GM12878 (cell line): Measurements from ENCODE around the gene NAB1.

Source experiments
- CREM ChIP-seq: IDR thresholded peaks from 2 replicates; pipeline ENCODE4 v1.6.1; 2014; ENCODE audit warnings: antibody characterized with exemption, low read depth
- EP300 ChIP-seq, 2 experiments: fragments of 150-350 bp in 1 of 2; IDR thresholded peaks; 2 replicates each; pipeline ENCODE4 v1.6.1; 2011 to 2012; ENCODE audit warnings: low read depth in 2 of 2, low read length in 2 of 2, borderline replicate concordance in 1 of 2, improper control_type of control experiment in 1 of 2, inconsistent platforms in 1 of 2; ENCODE audit not compliant: control insufficient read depth in 1 of 2
- HDAC6 ChIP-seq: fragments of 200-600 bp; sonication (generic); IDR thresholded peaks from one replicate; pipeline ENCODE4 v1.8.0; 2017; ENCODE audit warnings: antibody characterized with exemption; ENCODE audit not compliant: unreplicated experiment
- JUNB ChIP-seq: IDR thresholded peaks from 2 replicates; pipeline ENCODE4 v1.6.1; 2016; ENCODE audit warnings: antibody characterized with exemption, mild to moderate bottlenecking
- NFYB ChIP-seq: IDR thresholded peaks from 2 replicates; pipeline ENCODE4 v1.6.1; 2011; ENCODE audit warnings: low read depth, mild to moderate bottlenecking, low read length, improper control_type of control experiment, moderate library complexity; ENCODE audit not compliant: insufficient read depth
- POLR2AphosphoS2 ChIP-seq: IDR thresholded peaks from 2 replicates; pipeline ENCODE4 v1.6.1; 2011; ENCODE audit warnings: low read depth, mild to moderate bottlenecking, low read length, improper control_type of control experiment, moderate library complexity
- STAT3 ChIP-seq: IDR thresholded peaks from 2 replicates; pipeline ENCODE4 v1.6.1; 2011; ENCODE audit warnings: low read depth, low read length, improper control_type of control experiment
- SUZ12 ChIP-seq: fragments of 200-600 bp; sonication (generic); IDR thresholded peaks from one replicate; pipeline ENCODE4 v1.6.1; 2018; ENCODE audit warnings: antibody characterized with exemption, mild to moderate bottlenecking; ENCODE audit not compliant: unreplicated experiment
- TAF1 ChIP-seq: IDR thresholded peaks from 2 replicates; pipeline ENCODE4 v1.6.1; 2011; ENCODE audit warnings: mild to moderate bottlenecking, low read depth, low read length, borderline replicate concordance
- TF ChIP-seq, protein P1 (sequence below), 3 experiments: IDR thresholded peaks in 2 of 3; conservative IDR thresholded peaks in 1 of 3; 2 replicates each; pipeline ENCODE4 v1.5.1; 2011; ENCODE audit warnings: low read depth in 3 of 3, low read length in 3 of 3, mild to moderate bottlenecking in 3 of 3, control low read depth in 2 of 3, moderate library complexity in 2 of 3, inconsistent platforms in 1 of 3, mixed read lengths in 1 of 3; ENCODE audit not compliant: control insufficient read depth in 2 of 3, insufficient read depth in 1 of 3; ENCODE audit errors: extremely low read depth in 1 of 3
- TF ChIP-seq, protein P2 (sequence below): IDR thresholded peaks from 2 replicates; pipeline ENCODE4 v1.6.1; 2012; ENCODE audit warnings: low read depth, low read length, improper control_type of control experiment
- TF ChIP-seq, protein P3 (sequence below): IDR thresholded peaks from 2 replicates; pipeline ENCODE4 v1.6.1; 2011; ENCODE audit warnings: low read depth, low read length, improper control_type of control experiment, borderline replicate concordance
- TF ChIP-seq, protein P4 (sequence below): IDR thresholded peaks from 2 replicates; pipeline ENCODE4 v1.6.1; 2012; ENCODE audit warnings: low read depth, low read length, improper control_type of control experiment

DNA sequence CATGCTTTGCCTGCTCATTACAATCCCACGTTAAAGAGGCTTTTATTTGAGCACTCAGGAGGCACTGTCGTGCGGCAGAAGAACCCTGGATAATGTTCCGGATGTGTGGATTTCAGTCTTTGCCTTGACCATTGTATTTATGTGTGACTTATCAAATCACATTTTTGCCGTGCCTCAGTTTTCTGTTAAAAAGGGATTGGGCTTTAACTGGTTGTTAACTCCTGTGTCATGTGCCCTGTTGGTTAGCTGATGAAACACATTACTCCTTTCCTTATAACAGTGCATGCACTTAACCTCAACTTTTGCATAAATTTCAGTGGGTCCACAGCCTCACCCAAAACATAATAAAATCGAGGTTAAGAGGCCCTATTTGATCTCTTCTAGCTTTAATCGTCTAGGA is 52.7 kb downstream of the NAB1 start:
- 0 out of 4 replicates have a peak, but pooled peaks of 1 of the 2 experiments have one; percentile 10 for TF ChIP-seq EP300 (IDR thresholded peaks at IDR 0.05; ENCODE audit: borderline replicate concordance in 1 of 2, control insufficient read depth in 1 of 2, low read depth in 2 of 2, low read length in 2 of 2)
- TF ChIP-seq CREM, result no peak
- TF ChIP-seq STAT3, result no peak
- TF ChIP-seq, protein P1, sequence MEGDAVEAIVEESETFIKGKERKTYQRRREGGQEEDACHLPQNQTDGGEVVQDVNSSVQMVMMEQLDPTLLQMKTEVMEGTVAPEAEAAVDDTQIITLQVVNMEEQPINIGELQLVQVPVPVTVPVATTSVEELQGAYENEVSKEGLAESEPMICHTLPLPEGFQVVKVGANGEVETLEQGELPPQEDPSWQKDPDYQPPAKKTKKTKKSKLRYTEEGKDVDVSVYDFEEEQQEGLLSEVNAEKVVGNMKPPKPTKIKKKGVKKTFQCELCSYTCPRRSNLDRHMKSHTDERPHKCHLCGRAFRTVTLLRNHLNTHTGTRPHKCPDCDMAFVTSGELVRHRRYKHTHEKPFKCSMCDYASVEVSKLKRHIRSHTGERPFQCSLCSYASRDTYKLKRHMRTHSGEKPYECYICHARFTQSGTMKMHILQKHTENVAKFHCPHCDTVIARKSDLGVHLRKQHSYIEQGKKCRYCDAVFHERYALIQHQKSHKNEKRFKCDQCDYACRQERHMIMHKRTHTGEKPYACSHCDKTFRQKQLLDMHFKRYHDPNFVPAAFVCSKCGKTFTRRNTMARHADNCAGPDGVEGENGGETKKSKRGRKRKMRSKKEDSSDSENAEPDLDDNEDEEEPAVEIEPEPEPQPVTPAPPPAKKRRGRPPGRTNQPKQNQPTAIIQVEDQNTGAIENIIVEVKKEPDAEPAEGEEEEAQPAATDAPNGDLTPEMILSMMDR (IDR thresholded peaks at IDR 0.05 in 2 of 3, conservative IDR thresholded peaks at IDR 0.05 in 1 of 3; ENCODE audit: control insufficient read depth in 2 of 3, extremely low read depth in 1 of 3, insufficient read depth in 1 of 3, low read depth in 3 of 3, low read length in 3 of 3), result no peak
- TF ChIP-seq NFYB, result no peak
- TF ChIP-seq, protein P2, sequence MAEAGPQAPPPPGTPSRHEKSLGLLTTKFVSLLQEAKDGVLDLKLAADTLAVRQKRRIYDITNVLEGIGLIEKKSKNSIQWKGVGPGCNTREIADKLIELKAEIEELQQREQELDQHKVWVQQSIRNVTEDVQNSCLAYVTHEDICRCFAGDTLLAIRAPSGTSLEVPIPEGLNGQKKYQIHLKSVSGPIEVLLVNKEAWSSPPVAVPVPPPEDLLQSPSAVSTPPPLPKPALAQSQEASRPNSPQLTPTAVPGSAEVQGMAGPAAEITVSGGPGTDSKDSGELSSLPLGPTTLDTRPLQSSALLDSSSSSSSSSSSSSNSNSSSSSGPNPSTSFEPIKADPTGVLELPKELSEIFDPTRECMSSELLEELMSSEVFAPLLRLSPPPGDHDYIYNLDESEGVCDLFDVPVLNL, result no peak
- TF ChIP-seq, protein P3, sequence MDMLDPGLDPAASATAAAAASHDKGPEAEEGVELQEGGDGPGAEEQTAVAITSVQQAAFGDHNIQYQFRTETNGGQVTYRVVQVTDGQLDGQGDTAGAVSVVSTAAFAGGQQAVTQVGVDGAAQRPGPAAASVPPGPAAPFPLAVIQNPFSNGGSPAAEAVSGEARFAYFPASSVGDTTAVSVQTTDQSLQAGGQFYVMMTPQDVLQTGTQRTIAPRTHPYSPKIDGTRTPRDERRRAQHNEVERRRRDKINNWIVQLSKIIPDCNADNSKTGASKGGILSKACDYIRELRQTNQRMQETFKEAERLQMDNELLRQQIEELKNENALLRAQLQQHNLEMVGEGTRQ, result peak; percentile 43; the same call in 1 of the 2 replicates
- TF ChIP-seq SUZ12, result no peak
- TF ChIP-seq TAF1, result no peak
- no peak for TF ChIP-seq POLR2AphosphoS2
- TF ChIP-seq JUNB, result no peak
- TF ChIP-seq, protein P4, sequence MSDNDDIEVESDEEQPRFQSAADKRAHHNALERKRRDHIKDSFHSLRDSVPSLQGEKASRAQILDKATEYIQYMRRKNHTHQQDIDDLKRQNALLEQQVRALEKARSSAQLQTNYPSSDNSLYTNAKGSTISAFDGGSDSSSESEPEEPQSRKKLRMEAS, result no peak
- TF ChIP-seq HDAC6, result no peak
